Midbrain (tissue), 1 donor: ENCODE results near the gene MINAR2.

ENCODE experiments used
- DNase-seq: peaks from one replicate; lab custom pipeline; 2025; lab: John Stamatoyannopoulos, UW

Gene MINAR2, protein sequence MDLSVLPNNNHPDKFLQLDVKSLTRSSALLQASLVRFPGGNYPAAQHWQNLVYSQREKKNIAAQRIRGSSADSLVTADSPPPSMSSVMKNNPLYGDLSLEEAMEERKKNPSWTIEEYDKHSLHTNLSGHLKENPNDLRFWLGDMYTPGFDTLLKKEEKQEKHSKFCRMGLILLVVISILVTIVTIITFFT

DNA sequence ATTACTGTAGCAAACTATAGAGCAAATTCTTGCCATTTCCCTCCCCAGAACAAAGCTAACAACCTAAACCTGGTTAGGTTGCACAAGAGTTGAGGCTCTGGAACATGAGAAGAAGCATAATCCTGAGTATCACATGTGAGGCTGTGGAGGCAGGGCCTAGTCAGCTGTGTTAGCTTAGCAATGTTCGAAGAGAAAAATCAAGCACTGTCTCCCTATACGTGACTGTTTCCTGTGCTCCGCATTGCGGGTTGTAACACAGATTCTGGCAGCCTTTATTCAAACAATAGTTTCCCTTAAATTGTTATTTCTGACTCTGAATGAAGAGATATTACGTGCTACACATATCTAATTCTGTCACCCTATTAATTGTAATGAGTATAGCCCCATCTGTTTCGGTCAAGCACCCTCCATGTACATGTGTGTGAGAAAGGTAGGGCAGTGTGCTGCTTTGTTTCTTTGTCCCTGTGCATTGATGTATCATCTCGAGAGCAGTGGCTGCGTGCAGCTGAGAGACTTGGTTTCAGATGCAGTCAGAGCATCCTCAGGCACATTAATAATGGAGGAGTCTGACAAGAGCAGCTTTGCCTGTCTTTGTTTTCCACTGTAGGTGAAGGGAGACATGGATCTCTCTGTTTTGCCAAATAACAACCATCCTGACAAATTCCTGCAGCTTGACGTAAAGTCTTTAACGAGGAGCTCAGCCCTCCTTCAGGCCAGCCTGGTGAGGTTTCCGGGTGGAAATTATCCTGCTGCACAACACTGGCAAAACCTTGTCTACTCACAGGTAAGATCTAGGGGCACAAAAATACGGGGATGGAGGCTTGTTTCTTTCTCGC lies at the start of gene MINAR2:
Gene MINAR2, plus strand, starts transcription at position 523 of the 836 bp plus-strand sequence. Its CDS starts 97 bp downstream, at position 620.
- no peak for DNase-seq

DNA sequence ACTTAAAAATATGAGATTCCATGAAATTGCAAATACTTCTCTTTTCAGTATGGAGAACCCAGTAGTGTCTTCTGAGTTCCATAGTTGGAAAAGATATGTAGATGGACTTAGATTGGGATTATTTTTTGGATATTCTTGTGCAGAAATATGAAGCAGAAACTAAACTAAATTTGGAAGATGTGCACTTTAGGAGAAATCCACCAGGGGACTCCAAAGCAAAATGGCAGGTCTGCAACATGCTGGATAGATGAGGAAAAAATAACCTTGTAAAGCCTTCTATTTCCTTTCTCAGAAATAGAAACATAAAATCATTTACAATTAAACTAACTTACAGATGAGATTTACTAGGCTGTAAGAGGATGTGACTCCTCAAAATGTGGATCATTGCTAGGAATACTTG lies 49.2 kb upstream of the MINAR2 start:
- DNase-seq = no peak

DNA sequence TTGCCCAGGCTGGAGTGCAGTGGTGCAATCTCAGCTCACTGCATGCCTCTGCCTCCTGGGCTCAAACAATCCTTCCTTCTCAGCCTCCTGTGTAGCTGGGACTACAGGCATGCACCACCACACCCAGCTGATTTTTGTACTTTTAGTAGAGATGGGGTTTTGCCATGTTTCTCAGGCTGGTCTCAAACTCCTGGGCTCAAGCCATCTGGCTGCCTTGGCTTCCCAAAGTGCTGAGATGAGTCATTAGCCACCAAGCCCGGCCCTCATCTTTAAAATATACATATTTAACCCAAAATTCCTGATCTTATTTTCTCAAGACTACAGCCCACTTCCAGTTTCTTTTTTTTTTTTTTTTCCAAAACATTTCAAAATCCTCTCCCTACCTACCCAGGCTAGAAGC lies 31.7 kb upstream of the MINAR2 start:
- no peak for DNase-seq

DNA sequence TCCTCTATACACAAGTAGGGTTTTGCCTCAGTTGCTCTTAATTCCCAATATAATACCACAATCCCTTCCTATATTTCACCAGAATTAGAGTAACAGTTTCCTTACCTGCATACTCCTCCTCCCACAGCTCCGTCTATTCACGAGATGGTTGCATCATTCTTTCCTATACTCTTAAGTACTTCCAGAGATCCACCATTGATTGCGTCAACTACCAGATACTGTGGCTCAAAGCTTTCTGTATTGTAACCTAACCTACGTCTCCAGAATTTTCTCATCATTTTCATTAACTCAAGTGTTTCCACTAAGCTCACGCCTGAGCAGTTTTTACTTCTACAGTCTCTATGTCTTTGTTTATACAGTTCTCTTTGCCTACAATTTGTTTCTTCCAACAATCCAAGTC lies 31.2 kb upstream of the MINAR2 start:
- no peak for DNase-seq

DNA sequence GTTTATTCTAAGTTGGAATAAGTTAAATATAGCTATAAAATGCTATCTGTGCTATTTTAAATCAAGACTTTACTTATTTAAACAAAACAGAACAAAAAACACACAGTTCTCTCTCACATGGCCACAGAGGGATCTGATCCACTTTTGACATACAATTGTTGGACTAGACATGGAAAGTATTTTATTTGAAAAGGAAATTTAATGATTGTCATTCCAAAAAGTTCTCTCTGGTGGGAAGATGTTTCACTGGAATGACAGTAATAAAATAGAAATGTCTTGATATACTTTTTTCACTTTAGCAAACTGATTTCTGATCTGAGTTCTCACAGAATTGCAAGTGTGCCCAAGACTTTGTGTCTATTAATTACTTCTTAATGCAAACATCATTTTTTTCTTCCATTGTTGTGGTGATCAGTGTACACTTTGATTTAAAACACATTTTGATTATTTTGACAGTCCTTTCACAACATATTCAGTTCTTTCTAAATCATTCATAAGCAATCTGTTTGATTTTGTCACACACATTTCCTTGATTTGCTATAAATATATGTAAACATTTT lies 30.1 kb upstream of the MINAR2 start:
- DNase-seq = no peak

DNA sequence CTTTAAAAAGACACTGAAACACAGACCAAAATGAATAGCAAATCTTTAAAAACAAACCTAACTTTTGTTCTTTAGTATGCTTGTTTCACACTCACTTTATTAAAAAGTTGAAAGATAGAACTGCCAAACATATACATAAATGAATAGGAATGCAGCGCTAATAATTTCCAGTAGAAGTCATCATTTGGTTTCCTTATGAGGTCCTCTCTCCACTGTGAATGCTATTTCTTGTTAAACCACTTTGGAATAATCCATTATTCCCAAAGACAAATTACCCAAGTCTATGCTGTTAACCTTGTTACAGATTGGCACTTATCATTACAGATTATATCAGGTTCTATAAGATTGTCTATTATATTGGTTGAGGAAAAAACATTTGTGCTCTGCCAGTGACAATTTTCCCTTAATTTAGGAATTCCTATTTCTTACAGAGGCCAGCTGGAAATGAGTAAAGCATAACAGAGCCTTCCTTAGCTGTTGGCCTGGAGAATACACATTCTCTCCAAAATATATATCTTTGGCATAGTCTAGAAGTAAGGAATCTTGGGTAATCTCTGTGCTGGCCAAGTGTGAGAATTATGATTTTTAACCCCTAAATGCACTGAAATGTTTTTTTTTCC lies 29.3 kb upstream of the MINAR2 start:
- no peak for DNase-seq

GRCh38 chr5:129724222-129724621 lies 23.7 kb upstream of the MINAR2 start:
- DNase-seq = no peak

GRCh38 chr5:129724647-129725046 lies 23.2 kb upstream of the MINAR2 start:
- DNase-seq = no peak

DNA sequence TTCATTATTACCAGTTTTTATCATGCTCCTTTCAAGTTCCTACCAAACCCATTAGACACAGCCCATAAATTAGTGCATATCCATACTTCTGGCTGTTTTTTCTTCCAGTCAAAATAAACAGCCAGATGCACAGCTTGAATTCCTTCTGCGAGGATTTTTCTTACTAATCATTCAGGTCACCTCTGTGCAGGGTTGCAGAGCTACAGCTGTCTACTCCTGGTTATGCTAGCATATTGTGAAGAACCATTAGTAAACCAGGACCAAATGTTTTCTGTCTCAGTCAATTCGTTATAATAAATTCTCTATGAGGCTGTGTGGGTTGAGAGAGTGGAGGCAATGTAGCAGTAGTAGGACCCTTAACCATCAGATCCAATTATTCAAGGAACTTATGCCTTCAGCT lies 8.1 kb upstream of the MINAR2 start:
- no peak for DNase-seq

DNA sequence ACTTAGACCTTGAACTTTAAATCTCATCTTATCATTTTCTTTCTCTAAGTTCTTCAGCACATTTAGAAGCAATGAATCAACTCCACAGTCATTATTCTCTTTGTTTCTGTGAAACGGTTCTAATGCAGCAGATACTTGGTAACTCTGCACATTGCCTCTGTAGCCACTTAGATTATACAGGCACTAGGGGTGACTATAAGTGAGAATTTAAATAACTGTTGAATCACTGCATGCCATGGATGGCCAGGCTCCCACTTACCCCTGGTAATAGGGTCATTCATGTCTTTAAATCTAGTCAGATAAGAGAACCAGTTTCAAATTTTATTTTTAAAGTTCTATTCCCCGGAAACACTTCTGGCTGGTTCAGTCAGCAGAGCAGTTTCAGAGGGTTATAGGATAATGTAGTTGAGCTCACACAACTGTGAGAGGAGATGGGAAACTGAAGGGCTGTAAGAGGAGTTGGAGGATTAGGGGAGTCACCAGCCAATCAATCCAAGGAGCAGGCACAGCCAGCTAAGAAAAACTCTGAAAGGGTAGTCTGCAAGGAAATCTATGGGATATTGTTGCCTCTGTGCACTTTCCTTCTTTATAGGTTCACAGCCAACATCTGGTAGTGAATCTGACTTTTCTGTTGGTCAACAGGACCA lies 4.2 kb upstream of the MINAR2 start:
- no peak for DNase-seq

GRCh38 chr5:129745997-129746396 lies 1.9 kb upstream of the MINAR2 start:
- no peak for DNase-seq

DNA sequence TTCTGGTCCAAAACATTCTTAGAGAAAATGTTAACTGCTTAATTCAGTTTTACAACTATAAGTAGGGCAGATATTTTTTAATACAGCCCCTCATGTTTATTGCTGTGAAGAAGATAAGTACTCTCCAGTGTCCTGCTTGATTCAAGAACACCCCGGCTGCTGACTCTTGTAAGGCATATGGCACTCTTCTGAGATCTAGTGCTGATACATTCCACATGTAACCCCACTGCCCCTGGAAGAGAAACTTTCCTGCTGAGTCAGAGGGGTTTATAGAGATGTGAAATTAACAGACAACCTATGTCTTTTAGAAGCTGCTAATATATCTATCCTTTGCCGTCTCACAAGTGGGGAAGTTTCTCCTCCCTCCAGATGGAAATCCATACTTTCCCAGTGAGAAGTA lies 1.0 kb upstream of the MINAR2 start:
- no peak for DNase-seq

GRCh38 chr5:129748913-129749880 lies 1.3 kb downstream of the MINAR2 start:
- DNase-seq = no peak

- DNase-seq = no peak
Measured at GRCh38 chr5:129760636-129761325, 12.9 kb downstream of the MINAR2 start.

DNA sequence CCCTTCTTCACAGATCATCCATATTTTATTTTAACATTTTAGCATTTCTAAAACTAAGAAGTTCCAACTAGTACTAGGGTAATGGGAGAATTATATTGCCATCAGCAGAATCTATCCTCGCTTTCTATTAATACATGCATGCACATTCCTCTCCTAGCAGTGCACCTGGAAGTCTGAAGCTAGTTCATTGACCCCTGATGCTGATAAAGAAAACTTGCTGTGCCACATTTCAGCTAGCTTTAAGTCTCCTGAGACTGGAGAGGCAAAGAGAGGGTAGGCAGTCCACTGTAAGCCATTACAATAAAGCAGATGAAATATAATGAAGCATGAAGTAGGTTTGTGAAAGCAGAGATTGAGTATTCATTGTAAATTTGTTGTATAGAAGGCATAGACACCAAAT lies 15.8 kb downstream of the MINAR2 start:
- no peak for DNase-seq

- DNase-seq = no peak
Measured at GRCh38 chr5:129766798-129767197, 18.9 kb downstream of the MINAR2 start.

- peak; percentile 92 for DNase-seq
Measured at GRCh38 chr5:129767927-129768380, 20.1 kb downstream of the MINAR2 start.

GRCh38 chr5:129768735-129769134 lies 20.8 kb downstream of the MINAR2 start:
- no peak for DNase-seq

GRCh38 chr5:129770024-129770820 lies 22.3 kb downstream of the MINAR2 start:
- no peak for DNase-seq
